HS-27A (cell line): Measurements from ENCODE around the gene GRHL3.

Experiments
- DNase-seq: peaks from one replicate; pipeline ENCODE4 v3.0.0-alpha.2; 2012; ENCODE audit warnings: low read depth, missing footprints

Gene GRHL3

DNA sequence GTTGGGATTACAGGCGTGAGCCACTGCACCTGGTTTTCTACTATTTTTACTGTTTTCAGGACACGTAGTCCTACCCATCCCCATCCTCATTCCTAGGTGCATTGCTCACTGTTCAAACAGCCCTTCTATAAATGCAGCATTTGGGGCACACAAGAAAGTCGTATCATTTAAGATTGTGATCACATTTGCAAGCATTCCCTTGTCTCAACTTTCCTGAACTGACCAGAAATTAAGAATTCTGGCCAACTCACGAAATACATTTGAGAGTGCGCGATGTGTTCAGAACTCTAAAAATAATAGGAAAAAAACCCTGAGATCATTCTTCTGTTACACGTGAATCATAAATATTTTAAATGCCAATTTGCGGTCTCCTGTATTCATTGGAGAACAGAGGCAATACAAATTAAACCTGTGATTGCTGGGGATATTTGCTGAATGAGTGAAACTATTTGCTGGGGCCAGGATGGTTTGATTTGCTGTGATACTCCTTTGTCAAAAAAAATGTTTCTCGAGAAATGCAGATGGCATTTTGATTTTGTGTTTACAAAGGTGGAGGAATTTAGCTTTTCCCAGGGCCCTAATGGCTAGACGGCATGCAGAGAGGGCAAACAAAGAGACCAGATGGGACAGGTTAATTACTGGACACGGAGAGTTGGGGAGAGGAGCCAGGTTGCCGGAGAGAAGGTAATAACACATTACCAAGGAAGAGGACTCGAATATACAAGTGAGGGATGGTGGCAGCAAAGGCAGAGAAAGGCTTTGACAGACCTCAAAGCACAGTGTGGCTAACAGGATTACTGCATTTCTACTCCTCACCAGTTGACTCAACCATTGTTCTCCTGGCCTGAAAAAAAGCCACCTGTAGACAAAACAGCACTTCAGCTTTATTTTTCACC is 56.0 kb downstream of the GRHL3 start:
- no peak for DNase-seq

DNA sequence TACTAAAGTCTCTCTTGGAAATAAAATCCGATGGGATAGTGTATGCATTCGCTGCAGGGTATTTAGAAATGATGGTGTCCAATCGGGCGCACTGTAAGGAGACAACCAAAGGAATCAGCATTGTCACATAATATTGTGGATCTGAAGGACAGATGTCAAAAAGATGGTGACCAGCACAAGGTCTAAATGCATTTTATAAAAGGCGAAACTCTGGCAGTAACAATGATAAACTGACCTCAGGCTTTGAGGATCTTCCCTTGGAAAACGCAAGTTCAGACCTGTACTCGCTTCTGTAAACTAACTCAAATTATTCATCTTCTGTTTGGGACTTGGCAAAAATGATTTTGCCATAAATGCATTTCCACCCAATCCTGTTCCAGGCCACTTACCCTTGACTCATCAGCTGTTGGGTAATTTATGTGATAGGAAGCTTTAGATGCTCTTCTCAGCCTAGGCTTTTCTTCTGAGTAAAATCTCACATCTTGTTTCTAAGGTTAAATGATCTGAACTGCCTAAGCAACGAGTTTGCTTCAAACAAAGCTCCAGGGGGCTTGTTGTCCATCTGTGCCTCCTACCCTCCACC is 60.7 kb downstream of the GRHL3 start:
- no peak for DNase-seq

DNA sequence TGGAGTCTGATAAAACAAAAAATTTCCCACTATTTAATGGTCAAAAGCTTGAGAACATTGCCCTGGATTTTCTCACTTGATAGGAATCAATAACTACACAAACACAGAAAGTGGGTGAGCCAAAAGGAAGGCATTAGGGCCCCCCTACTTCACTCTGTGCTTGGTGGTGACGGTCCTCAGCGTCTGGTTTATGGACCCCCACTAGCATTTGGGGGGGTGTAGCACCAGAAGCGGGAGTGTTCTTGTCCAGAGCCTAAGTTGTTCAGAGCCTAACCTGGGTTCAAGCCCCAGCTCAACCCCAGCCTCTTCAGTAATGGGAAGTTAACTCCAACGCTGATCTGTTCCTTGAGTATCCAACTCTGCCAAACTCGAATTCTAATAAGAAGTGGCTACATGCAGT is 61.4 kb downstream of the GRHL3 start:
- no peak for DNase-seq

DNA sequence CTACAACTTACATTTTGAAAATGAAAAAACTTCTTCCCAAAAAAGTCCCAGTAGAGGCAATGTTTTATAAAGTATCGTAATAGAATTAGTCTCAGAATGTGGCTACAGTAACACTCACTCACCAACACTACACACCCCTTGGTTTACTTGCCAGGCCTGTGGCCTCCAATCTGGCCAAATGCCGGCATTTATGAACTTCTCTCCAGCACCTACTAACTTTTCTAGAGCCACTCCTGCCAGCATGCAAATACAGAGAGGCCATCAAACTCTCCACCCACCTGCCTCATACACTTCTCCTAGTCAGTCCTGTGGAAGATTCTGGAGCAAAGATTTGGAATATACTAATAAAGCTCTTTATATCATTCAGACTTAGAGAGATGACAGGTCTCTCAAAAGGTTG is 62.1 kb downstream of the GRHL3 start:
- no peak for DNase-seq

DNA sequence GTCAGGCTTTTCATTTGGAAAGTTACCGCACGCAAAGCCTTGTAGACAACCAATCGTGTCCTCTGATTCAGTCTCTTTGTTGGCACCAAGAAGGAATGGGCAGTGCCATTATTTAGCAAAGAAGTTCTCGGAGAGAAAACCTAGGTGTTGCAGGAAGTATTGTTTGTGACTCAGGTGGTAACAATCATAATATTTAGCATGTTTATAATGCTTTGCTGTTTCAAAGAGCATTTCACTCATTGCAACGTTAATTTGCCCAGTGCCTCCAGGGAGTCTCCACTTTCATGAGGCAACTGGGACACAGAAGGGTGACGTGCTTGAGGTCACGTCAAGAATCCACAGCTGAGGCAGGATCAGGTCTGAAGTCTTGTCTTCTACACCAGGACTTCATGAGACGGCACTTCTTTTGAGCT is 63.0 kb downstream of the GRHL3 start:
- DNase-seq, result no peak

DNA sequence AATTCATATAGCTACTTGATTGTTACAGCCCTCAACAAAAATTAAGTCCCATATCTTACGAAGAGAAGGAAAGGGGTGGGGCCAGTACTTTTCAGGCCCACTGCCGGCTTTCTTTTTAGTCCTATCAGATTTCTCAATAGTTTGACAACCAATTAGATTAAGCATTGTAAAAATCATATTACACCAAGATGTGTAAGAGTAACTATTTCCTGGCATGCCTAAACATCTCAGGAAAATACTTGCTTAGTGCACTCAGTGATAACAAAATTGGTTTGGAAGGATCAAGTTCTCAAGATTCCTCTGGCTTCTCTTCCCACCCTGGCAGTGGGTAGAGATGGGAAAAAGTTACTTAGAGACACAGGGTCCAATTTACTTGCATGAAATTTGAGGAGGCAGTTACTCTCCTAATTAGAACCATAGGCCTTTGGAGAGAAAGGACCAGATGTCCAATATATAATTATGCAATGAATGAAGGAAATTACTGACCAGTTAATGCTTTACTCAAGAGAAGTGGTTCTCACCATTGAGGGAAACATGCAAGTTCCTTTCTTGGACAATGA is 64.3 kb downstream of the GRHL3 start:
- no peak for DNase-seq

DNA sequence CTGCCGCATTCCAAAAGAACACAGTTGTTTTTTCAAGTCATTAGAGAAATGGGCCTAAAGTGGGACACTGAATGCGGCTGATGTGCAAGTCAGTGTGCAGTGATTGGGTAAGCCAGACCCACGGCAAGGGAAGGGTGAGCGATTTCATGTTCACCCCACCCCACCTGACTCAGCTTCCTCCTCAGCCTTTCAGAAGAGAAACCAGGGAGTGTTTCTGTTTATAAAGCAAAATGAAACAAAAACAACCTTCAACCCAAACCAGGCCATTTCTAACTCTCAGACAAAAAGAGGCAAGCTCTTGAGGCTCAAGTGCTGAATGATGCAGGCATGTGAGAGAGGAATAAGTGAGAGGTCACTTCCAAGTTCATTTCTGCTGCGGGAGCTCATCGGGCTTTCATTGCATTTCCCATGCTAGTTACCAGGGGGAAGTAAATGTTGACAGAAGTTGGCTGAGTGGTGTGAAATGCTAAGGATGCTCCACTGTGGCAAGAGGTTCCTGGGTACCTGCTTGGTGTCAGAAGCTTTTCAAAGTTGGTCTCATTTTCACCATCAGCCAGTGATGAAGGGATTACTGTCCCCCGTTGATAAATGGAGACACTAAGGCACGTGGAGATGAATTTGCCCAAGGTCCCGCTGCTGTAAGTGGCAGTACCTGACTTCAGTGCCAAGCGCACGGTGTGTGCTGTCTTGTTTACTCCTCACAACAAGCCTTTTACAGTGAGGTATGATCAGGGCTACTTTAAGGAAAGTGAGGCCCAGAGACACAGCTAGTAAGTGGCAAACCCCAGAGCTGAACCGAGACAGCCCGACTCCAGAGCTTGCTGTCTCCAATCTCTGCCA is 65.3 kb downstream of the GRHL3 start:
- DNase-seq, result no peak

DNA sequence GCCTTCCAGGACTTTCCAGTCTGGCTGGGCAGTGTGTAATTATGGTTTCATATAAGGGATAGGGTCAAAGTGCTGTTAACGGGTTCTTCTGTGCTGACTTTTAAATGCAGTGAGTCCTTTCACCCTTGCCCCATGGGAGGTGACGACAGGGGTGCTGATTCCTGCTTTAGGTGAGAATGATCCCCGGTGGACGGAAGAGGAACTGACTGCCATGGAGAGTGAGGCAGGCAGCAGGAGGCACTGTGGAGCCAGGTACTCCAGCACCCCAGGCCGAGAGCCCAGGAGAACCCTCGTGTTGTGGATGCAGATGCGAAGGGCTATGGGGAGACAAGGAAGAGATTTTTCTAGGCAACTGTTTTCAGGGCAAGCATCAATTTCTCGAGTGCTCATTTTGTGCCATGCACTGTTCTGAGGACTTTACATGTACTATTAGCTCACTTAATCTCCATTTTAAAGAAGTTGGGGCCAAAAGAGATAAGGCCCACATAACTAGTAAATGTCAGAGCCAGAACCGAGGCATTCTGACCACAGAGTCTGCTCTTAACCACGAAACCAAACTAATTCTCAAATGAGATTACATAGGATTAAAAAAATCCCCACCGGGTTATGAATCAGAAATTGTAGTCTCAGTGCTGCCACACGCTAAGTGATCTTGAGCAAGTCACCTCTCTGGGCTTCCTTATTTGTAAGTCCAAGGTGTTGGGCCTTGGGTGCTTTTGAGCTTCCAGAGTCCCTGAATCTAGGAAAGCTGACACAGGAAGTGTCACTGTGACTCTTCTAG is 66.2 kb downstream of the GRHL3 start:
- DNase-seq, result no peak

DNA sequence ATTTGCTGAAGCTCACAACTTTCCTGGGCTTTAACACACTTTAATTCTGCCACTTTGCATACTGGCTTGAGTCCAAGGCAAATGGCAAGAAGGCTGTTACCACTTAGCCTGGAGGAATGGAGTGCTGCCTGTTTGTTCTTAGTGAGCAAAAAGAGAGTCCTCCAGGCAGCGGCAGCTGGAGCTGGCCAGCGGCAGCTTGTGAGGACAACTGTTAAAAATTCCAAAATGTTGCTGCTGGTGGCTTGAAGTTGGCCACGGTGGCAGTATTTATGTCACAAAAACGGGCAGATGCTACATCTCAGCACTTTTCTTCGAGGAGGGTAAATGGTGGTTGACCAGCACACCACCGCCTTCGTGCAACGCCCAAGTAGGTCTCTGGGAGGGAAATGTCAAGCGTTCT is 67.1 kb downstream of the GRHL3 start:
- no peak for DNase-seq

DNA sequence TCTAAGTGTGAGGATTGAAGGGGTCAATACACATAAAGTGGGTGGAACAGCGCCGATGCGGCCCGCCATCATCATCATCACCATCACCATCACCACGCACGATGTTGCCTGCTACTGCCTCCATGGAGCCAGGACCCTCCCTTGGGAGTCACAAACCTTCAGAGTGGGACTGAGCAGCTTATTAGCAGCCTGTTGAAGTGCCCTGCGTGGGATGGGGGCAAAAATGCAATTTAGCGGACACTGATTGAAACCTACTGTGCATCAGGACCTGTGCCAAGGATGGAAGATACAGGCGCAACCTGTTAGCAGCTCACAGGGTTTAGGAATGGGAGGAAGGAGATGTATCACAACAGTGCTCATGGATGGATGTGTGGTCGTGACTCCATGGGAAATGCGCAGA is 67.8 kb downstream of the GRHL3 start:
- no peak for DNase-seq

DNA sequence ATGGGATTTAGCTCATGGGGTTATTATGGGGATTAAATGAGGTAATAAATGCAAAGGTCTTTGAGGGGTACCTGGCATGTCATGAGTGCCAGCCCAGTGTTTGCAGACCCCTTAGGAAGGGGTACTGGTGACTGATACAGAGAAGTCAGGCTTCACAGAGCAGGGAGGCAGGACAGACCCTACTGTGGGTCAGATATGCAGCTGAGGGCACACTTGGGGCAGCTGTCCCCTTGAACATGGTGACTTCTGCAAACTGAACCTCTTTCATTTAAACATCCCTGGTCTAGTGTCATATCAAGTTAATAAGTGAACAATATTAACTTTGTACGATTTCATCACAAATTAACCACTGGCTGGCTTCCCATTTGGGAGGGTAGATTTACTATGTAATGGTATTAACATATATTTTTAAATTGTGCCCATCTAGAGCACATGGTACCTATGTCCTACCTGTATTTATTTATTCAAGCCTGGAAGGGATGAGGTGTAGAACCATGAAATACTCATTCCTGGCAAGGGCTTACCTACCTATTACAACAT is 68.5 kb downstream of the GRHL3 start:
- no peak for DNase-seq

DNA sequence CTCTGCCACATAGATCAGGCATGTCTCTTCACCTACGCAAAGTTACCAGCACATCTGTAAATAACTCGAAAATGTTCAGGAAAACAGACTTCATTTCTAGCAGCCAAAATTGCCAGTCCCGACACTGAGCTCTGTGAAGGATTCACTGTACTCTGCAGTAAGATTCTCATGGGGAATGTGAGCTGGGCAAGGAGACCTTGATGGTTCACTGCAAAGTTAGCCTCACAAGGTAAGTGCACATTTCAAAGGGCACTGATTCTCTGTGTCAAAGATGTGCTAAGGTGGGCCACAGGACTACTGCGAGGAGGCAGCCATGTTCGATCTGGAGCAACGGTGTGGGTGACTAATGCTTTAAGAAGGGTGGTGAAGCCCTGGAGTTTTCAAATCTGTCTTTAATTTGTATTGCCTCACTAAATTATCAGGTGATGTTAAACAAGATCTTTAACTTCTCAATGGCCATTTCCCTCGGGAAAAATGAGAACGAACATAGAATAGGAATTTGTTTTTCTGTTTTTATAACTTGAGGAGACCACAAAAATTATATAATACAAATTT is 69.3 kb downstream of the GRHL3 start:
- DNase-seq, result no peak

DNA sequence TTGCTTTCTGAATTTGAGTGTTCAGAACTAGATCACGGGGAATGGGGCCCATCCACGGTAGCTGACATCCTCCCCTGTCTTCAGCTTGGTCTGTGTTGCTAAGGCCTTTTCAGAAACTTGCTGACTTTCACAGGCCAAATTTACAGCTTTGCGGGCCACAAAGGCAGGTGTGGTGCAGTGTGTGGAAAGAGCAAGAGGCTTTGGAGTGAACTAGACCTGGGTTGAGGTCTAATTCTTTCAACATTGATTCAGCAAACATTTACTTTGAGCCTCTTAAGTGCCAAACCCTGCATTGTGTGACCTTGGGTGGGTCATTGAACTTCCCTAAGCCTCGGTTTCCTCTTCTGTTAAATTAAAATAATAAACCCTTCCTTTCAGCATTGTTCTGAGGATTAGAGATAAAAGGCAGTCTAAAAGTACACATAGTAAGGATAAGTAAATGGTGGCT is 70.1 kb downstream of the GRHL3 start:
- DNase-seq, result no peak

DNA sequence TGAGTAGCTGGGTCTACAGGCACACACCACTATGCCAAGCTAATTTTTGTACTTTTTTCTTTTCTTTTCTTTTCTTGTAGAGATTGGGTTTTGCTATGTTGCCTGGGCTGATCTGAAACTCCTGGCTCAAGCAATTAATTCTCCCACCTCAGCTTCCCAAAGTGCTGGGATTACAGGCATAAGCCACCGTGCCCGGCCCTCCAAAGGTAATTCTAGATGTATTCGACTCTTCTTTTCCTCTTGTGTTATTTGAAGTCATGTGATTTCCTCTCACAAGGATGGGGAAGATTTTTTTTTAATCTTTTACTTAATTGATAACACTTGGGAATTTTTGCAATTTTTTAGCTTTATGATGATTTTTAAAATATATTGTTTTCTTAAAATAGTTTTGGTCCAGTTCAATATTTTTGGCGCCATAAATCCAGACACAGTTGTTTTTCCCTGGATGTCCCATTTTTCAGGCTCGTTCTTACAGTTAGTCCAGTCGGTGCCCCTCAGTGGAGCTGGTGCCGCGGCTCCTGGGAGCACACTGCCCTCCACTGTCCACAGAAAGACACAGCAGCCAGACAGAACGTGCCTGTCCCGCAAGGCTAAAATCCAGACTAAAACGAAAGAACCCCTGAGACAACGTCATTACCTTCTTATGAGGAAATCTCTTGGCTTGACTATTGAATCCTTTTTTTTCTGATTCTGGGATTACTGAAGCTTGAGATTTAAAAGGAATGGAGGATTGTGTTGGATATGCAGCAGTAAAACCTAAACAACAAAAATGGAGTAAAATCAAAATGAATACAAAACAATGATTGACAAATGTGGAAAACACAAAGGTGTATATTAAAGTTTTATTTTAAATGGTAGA is 72.0 kb downstream of the GRHL3 start:
- no peak for DNase-seq

DNA sequence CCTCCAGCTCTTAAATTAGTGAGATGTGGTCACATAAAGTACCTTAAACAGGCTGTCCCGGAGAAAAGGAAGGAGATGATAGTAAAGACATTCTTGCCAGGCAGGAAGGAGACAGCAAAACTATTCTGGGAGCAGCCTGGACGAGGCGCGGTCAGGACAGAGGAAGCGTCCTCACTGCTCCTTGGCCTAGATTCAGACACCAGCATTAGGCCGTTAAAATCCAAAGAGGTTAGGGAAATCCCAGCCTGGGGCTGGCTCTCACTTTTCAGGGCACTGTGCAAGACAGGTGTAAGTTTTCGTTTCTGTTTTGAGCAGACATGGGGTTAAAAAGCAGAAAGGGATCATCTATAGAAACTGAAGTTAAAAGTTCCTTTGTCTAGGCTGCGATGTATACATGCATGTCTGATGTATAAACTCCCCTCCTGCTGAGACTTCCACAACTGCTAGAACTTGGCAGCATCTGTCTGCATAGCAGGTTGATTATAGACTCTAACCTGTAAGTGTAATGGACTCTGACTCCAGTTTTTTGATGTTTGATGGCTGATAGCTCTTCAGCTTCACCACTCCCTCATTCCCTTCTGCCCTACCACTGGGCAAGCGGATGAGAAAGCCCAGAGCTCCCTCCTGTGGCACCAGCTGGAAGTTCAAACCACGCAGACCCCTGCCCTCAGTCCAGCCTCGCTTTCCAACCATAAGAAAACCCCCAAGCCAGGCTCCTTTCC is 72.9 kb downstream of the GRHL3 start:
- no peak for DNase-seq

DNA sequence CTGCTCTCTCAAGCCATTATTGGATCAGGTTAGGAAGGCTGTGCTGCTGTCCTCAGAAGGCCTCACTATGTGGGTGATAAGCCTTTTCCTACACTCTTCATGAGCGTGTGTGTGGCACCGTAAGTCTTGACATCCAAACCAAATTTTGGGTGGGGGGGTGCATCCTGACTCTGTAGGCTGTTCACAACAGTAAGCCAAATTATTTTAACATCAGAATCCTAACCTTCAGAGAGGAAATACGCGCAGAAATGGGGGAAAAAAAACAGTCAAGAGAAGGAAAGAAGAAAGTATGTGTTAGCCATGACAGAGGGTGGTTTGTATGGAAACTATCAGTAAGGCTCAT is 73.4 kb downstream of the GRHL3 start:
- DNase-seq, result no peak

DNA sequence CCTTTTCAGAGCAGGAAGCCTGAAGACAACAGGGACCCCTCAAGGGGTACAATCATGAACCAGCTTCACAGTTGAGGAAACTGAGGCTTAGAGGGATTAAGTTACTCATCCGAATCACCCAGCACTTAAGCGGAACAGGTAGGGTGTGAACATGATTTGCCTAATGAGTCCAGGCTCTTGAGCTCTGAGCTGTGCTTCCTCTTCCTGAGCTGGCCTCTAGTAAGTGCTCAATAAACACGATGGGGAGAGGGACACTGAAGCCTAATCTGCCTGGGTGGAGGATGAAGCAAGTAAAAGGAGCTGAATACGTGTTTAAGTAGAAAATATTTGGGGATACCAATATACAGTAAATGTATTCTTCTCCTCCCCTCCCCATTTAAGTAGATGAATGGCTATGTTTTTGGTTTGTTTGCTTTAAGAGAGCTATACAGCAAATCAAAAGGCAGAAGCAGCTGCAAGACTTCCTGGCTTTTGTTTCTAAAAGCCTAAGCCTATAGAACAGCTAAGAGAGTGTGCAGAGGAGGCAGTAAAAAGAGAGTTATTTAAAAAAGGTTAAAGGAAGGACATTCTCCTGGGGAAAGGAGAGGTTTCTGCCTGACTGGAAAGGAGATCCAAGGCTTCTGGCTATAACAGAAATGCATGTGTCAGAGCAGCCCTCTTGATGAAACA is 74.0 kb downstream of the GRHL3 start:
- DNase-seq, result no peak

DNA sequence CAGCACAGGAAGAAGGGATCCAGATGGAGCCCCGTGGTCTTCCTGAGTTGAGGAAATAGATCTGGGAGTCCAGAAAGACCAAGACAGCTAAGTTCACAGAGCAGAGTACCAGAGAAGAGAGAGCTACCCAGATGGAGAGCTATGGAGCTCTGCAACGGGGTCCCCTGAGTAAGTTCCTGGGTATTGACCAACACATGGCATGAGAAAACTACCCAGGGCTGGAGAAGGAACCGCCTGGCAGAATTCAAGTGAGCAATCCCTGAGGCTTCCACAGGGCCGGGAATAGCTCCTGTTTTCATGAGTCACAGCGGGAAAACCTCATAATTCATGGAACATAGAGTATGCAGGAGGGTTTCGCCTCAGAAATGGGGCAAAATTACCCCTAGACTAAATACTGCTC is 74.7 kb downstream of the GRHL3 start:
- DNase-seq, result no peak

DNA sequence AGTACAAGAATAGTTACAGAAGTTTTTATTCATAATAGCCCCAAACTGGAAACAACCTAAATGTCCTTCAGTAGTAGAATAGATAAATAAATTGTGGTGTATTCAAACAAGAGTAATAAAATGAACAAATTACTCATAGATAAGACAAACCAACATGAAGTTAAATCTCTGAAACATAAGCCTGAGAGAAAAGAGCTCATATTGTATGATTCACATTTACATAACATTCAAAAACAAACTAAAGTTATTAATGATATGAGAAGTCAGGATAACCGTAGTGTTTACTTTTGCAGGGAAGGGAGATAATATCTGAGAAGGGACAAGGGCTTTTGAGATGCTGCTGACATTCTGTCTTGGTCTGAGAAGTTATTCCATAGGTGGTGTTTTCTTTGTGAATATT is 80.9 kb downstream of the GRHL3 start:
- no peak for DNase-seq
